Thymus (tissue), 14 donors: ENCODE data around the gene XAF1. TPM values are rescaled to one million over a fixed set of nuclear protein-coding genes. Genes with fewer than 3 reads are reported as not detected.
A peak's percentile ranks its signal among the peaks of the same experiment; 100 is the strongest.

Experiments used
- DNase-seq, 9 donors: peaks; one replicate each; pipeline ENCODE4 v3.0.0-alpha.2; 2013; ENCODE audit warnings: low spot score in 9 of 9, low read depth in 6 of 9, missing footprints in 1 of 9
- H3K27ac ChIP-seq, 2 donors: one replicate each; pipeline ENCODE4 v1.5.1; 2013; ENCODE audit warnings: control low read depth in 1 of 2, low read depth in 1 of 2, low read length in 1 of 2, mild to moderate bottlenecking in 1 of 2, moderate library complexity in 1 of 2
- H3K27me3 ChIP-seq, 2 donors: one replicate each; pipeline ENCODE4 v1.5.1; 2013; ENCODE audit warnings: low read length in 1 of 2; ENCODE audit not compliant: control insufficient read depth in 2 of 2, insufficient read depth in 1 of 2
- H3K36me3 ChIP-seq, 2 donors: one replicate each; pipeline ENCODE4 v1.5.1; 2013; ENCODE audit warnings: low read length in 1 of 2, mild to moderate bottlenecking in 1 of 2, moderate library complexity in 1 of 2; ENCODE audit not compliant: control insufficient read depth in 2 of 2, insufficient read depth in 2 of 2
- H3K4me1 ChIP-seq, 2 donors: one replicate each; pipeline ENCODE4 v1.5.1; 2013; ENCODE audit warnings: low read length in 2 of 2; ENCODE audit not compliant: control insufficient read depth in 2 of 2, insufficient read depth in 2 of 2
- H3K4me3 ChIP-seq, 2 donors: one replicate each; pipeline ENCODE4 v1.5.1; 2013; ENCODE audit warnings: low read length in 2 of 2, control low read depth in 1 of 2, mild to moderate bottlenecking in 1 of 2
- H3K9me3 ChIP-seq, 2 donors: one replicate each; pipeline ENCODE4 v1.5.1; 2013; ENCODE audit warnings: low read length in 1 of 2, mild to moderate bottlenecking in 1 of 2; ENCODE audit not compliant: control insufficient read depth in 2 of 2, insufficient read depth in 1 of 2
- WGBS: extraction: QIAGEN DNeasy Blood & Tissue Kit; methylation state at CpG from one replicate; pipeline ENCODE4 v1.1.7; 2013; 5-methylcytosine and 5-hydroxymethylcytosine counted together
- long read RNA-seq, 10 donors: transcript quantifications; one replicate each; lab custom pipeline, GENCODE V29; 2026
- polyA plus RNA-seq: library from polyadenylated mRNA; stranded (reverse); fragments of 200-250 nt; gene quantifications from one replicate; pipeline ENCODE4 v1.2.3, GENCODE V29; 2013
- total RNA-seq: library from RNA; stranded (reverse); fragments of 120-200 nt; gene quantifications from one replicate; pipeline ENCODE4 v1.2.4, GENCODE V29; 2013
- donor health status: healthy.

XAF1 gene, protein sequence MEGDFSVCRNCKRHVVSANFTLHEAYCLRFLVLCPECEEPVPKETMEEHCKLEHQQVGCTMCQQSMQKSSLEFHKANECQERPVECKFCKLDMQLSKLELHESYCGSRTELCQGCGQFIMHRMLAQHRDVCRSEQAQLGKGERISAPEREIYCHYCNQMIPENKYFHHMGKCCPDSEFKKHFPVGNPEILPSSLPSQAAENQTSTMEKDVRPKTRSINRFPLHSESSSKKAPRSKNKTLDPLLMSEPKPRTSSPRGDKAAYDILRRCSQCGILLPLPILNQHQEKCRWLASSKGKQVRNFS
- total RNA-seq = 41.1 TPM
- 73.2 TPM for polyA plus RNA-seq
- long read RNA-seq, donor 1 = 0 reads
- long read RNA-seq, donor 2 = 0 reads
- long read RNA-seq, donor 3, partial matches to known transcripts = 0 of 2 reads
- long read RNA-seq, donor 3, other reads (novel, unspliced or antisense) = 0 of 2 reads
- long read RNA-seq, donor 4, partial matches to known transcripts = 23 of 26 reads
- long read RNA-seq, donor 4, other reads (novel, unspliced or antisense) = 0 of 26 reads
- long read RNA-seq, donor 5, partial matches to known transcripts = 7 of 14 reads
- long read RNA-seq, donor 5, other reads (novel, unspliced or antisense) = 0 of 14 reads
- long read RNA-seq, donor 6, partial matches to known transcripts = 0 of 3 reads
- long read RNA-seq, donor 6, other reads (novel, unspliced or antisense) = 0 of 3 reads
- long read RNA-seq, donor 7, partial matches to known transcripts = 0 of 2 reads
- long read RNA-seq, donor 7, other reads (novel, unspliced or antisense) = 0 of 2 reads
- long read RNA-seq, donor 8, partial matches to known transcripts = 0 of 1 reads
- long read RNA-seq, donor 8, other reads (novel, unspliced or antisense) = 0 of 1 reads
- long read RNA-seq, donor 9, partial matches to known transcripts = 0 of 3 reads
- long read RNA-seq, donor 9, other reads (novel, unspliced or antisense) = 0 of 3 reads
- long read RNA-seq, donor 10 = 0 reads

DNA sequence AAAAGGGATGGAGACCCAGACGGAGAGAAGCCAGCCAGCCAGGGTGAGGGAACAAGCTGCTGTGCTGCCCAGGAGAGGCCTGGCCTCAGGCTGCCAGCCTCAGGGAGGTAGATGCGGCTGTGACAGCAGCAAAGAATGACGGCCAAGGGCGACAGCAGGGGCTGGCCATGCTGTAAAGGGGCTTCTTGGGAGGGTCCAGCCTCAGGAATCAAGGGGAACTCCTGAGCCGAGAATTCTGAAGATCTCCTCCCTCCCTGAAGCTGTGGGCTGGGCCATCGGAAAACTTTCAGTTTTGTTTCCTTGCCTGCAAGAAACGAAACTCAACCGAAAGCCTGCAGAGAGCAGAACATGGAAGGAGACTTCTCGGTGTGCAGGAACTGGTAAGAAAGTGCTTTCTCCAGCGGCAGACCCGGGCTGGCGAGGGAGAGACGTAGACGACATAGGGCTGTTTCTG lies at the start of gene XAF1:
TSS of gene XAF1 (plus strand) at position 316 of the 454 bp plus-strand sequence. CDS start at position 349, 33 bp downstream.
- Histone ChIP-seq H3K27ac (peak within 1 kb of the TSS; percentile 71 to 86), H3K4me1 (peaks cover 16 to 34% of the 10 kb centered on the region in 2 donors), H3K9me3 (no peaks in the 10 kb centered on the region), H3K27me3 (no peaks in the 10 kb centered on the region), H3K4me3 (peak within 1 kb of the TSS; percentile 46 to 60), H3K36me3 (peaks cover 9 to 21% of the 10 kb centered on the region in 2 donors)
- WGBS = 7% methylated on average over 14 of the region's 14 CpGs
- peak; percentile 26 to 80 (median 37) for DNase-seq

DNA sequence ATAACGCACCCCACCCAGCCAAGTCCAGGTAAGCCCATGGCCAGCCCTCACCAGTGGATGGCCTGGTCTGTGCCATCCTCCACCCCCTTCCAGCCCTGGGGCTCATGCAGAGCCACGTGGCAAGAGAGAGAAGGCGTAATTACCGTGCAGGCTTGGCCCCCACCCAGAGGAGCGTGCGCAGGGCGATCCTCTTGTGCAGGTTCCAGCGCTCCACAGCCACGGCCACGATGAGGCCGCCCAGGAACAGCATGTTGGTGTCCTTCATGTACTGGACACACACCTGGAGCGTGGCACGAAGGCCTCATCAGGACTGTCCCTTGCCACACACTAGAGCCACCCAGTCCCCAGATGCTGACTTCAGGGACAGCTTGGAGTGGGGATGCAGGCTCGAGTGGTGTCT lies 49.3 kb upstream of the XAF1 start:
- 92% methylated on average over 14 of the region's 14 CpGs for WGBS
- Histone ChIP-seq H3K36me3 (no peaks in the 10 kb centered on the region), H3K4me1 (no peaks in the 10 kb centered on the region), H3K4me3 (no peak overlapping the region), H3K27me3 (peaks cover 0 to 27% of the 10 kb centered on the region in 2 donors), H3K9me3 (no peaks in the 10 kb centered on the region), H3K27ac (no peak overlapping the region)
- DNase-seq = no peak

DNA sequence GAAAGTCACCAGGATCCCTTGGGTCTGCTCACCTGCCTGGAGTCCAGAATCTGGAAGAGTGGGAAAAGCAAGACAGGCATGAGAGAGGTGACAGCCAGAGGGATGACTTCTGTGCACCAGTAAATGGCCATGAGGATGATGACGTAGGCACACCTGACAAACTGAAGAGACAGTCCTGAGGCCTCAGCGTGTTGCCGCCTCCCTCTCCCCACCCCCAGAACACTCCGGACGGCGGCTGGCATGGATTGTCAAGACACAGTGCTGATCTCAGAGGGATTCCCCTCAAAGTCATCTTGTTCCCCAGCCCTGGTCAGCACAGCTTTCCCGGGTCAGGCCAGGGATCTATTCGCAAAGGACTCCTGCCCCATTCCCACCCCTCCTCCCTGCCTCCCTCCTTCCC lies 48.9 kb upstream of the XAF1 start:
- Histone ChIP-seq H3K27ac (no peak overlapping the region), H3K9me3 (no peaks in the 10 kb centered on the region), H3K27me3 (peaks cover 0 to 30% of the 10 kb centered on the region in 2 donors), H3K4me3 (no peak overlapping the region), H3K36me3 (no peaks in the 10 kb centered on the region), H3K4me1 (no peaks in the 10 kb centered on the region)
- WGBS = 93% methylated on average over 8 of the region's 8 CpGs
- DNase-seq = no peak

DNA sequence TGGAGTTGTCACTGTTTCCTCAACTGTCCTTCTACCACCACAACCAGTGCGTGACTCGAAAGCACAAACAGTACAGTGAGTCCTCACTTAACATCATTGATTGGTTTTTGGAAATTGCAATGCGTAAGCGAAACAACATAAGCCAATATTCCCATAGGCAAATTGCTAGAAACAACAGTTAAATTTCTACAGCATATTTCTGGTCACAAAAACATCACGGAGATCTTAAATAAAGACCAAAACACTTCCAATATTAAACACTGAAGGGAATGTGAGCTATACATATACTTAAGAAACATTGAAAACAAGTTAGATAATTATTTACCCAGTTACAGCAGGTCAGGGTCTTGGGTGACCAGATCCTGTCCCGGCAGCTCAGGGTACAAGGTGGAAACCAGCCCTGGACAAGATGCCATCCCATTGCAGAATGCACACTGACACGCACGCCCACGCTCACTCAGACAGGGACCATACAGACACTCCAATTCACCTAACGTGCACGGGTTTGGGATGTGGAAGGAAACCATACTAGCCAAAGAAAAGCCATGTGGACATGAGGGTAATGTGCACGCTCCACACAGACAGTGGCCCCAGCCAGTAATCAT lies 47.4 kb upstream of the XAF1 start:
- Histone ChIP-seq H3K27me3 (peaks cover 15 to 38% of the 10 kb centered on the region in 2 donors), H3K9me3 (no peaks in the 10 kb centered on the region), H3K4me3 (no peak overlapping the region), H3K27ac (no peak overlapping the region), H3K36me3 (no peaks in the 10 kb centered on the region), H3K4me1 (no peaks in the 10 kb centered on the region)
- 98% methylated on average over 12 of the region's 12 CpGs for WGBS
- no peak for DNase-seq

DNA sequence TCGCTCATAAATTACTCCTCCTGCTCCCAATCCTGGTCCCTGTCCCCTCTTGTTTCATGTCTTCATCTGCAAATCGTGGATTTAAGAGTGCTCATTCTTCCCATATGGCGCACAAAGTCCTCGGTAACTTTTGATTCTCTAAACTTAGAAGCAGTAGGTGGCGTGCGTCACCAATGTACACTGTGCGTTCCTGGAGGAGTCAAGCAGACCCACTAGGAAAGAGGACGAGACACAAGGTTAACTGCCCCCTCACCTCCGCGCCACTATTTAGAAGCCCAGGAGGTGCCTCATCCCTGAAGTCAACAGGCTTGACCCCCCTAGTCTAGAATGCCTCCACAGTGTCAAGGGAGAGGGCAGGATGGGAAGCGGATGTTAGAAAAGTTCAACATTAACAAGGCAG lies 45.5 kb upstream of the XAF1 start:
- WGBS = 95% methylated on average over 11 of the region's 11 CpGs
- Histone ChIP-seq H3K36me3 (no peaks in the 10 kb centered on the region), H3K9me3 (no peaks in the 10 kb centered on the region), H3K4me3 (no peak overlapping the region), H3K27ac (no peak overlapping the region), H3K27me3 (peaks cover 26 to 54% of the 10 kb centered on the region in 2 donors), H3K4me1 (no peaks in the 10 kb centered on the region)
- DNase-seq = no peak

DNA sequence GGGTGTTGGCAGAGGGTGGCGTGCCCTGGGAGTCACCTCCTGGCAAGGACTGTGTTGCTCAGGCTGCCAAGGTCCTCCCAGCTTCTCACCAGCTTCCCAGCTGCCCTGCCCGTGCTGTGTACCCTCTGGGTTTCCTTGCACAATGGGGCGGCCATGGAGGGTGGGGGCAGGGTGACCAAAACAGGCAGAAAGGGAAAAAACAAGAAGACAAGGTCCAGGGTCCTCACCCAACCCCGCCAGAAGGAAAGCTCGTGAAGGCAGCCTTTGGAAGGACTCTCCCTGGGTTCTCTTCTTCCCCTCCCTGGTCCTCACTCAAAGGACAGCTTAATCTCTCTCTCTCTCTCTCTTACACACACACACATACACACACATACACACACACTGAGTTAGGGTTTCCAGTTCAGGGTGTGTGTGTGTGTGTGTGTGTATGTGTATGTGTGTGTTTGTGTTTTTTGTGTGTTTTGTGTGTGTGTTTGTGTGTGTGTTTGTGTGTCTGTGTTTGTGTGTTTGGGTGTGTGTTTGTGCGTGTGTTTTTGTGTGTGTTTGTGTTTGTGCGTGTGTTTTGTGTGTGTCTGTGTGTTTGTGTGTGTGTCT lies 44.7 kb upstream of the XAF1 start:
- 86% methylated on average over 7 of the region's 7 CpGs for WGBS
- H3K4me3 ChIP-seq = no peak overlapping the region
- H3K27me3 ChIP-seq = peaks cover 26 to 52% of the 10 kb centered on the region in 2 donors
- no peaks in the 10 kb centered on the region for H3K4me1 ChIP-seq
- DNase-seq = no peak
- H3K27ac ChIP-seq = no peak overlapping the region
- no peaks in the 10 kb centered on the region for H3K9me3 ChIP-seq
- no peaks in the 10 kb centered on the region for H3K36me3 ChIP-seq

DNA sequence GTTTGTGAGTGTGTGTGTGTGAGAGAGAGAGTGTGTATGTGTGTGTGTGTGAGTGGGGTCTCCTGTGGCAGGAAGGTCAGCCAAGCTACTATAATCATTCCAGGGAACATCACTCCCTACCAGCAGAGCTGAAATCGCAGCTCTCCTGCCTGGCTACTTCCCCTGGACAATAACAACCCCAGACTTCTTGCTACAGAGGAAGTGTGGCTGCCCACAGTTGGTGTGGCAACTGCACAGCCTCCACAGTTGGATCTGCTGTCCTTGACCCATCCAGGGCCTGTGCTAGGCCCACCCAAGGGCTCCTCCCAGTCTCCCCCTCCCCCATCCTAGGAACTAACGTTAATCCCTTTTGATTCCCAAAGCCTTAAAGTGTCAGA lies 44.2 kb upstream of the XAF1 start:
- Histone ChIP-seq H3K4me1 (no peaks in the 10 kb centered on the region), H3K27me3 (peaks cover 26 to 49% of the 10 kb centered on the region in 2 donors), H3K36me3 (no peaks in the 10 kb centered on the region), H3K27ac (no peak overlapping the region), H3K9me3 (no peaks in the 10 kb centered on the region), H3K4me3 (no peak overlapping the region)
- no peak for DNase-seq
- WGBS = 65% methylated on average over 2 of the region's 2 CpGs

DNA sequence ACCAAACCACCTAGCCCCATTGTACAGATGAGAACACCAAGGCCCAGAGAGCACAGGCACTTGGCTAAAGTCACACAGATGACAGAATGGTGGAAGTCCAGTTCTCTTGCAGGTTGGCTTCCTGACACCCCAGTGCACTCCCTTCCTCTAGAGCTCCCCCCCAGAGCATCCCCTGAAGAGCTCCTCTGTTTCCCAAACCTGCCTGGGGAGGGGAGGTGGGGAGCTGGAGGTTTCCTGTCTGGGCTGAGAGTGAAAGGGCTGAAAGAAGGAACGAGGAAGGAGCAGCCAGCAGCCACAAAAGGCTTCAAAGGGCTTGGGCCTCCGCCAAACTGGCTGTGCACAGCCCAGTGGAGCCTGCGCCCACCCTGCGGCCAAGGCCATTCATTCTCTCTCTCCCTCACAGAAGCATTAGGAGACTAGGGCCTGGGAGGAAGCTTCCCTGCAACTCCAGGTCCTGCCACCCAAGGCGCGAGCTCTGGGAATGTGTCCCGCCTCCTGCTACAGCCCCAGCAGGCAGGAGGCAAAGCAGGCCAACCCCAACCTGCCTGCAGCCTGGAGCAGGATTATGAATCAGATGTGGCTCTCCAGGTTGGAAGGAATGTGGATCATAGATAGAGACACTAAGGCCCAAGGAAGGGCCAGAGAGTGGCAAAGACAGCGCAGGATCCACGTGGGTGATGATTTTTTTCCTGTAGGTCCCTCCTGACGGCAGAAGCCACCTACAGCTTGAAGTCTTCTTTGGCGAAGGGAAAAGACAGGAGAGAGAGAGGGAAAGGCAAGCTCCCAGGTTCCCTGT lies 43.6 kb upstream of the XAF1 start:
- Histone ChIP-seq H3K27me3 (peaks cover 26 to 46% of the 10 kb centered on the region in 2 donors), H3K4me1 (no peaks in the 10 kb centered on the region), H3K4me3 (no peak overlapping the region), H3K36me3 (no peaks in the 10 kb centered on the region), H3K27ac (no peak overlapping the region), H3K9me3 (no peaks in the 10 kb centered on the region)
- no peak for DNase-seq
- WGBS = 59% methylated on average over 11 of the region's 11 CpGs
